Effector CD4-positive, alpha-beta T cell (primary cell): ENCODE results near the gene PIK3IP1.
"Not testable (repeated sequence)": the region's sequence is repeated elsewhere in the genome, so short reads cannot be mapped to it uniquely, and the experiment has no call there.

Experiments
- DNase-seq: peaks from one replicate; pipeline ENCODE4 v3.0.0-alpha.2; 2020
- total RNA-seq: gene quantifications from one replicate; lab custom pipeline; 2026; lab: John Stamatoyannopoulos, UW

The PIK3IP1 gene
- total RNA-seq: 680 reads per million, percentile 98 among the genes with 10 or more reads in this experiment

GRCh38 chr22:31292236-31292989 lies at the start of gene PIK3IP1:
Gene PIK3IP1 (minus strand): TSS chr22:31292488. CDS start chr22:31292344, 144 bp downstream.
- DNase-seq: peak; percentile 84

- DNase-seq: no peak
Measured at GRCh38 chr22:31341386-31342088, 49.2 kb upstream of the PIK3IP1 start.

GRCh38 chr22:31340765-31341247 lies 48.5 kb upstream of the PIK3IP1 start:
- no peak for DNase-seq

- no peak for DNase-seq
Measured at GRCh38 chr22:31340360-31340759, 48.1 kb upstream of the PIK3IP1 start.

GRCh38 chr22:31339148-31339832 lies 47.0 kb upstream of the PIK3IP1 start:
- no peak for DNase-seq

- DNase-seq: no peak
Measured at GRCh38 chr22:31337178-31337577, 44.9 kb upstream of the PIK3IP1 start.

GRCh38 chr22:31334329-31334728 lies 42.0 kb upstream of the PIK3IP1 start:
- no peak for DNase-seq

- no peak for DNase-seq
Measured at GRCh38 chr22:31333641-31334040, 41.4 kb upstream of the PIK3IP1 start.

- no peak for DNase-seq
Measured at GRCh38 chr22:31332886-31333285, 40.6 kb upstream of the PIK3IP1 start.

- no peak for DNase-seq
Measured at GRCh38 chr22:31332010-31332409, 39.7 kb upstream of the PIK3IP1 start.

- DNase-seq: no peak
Measured at GRCh38 chr22:31329453-31330215, 37.3 kb upstream of the PIK3IP1 start.

GRCh38 chr22:31329029-31329428 lies 36.7 kb upstream of the PIK3IP1 start:
- no peak for DNase-seq

GRCh38 chr22:31328544-31328960 lies 36.3 kb upstream of the PIK3IP1 start:
- DNase-seq: no peak

GRCh38 chr22:31327806-31328543 lies 35.7 kb upstream of the PIK3IP1 start:
- DNase-seq: no peak

- no peak for DNase-seq
Measured at GRCh38 chr22:31326877-31327276, 34.6 kb upstream of the PIK3IP1 start.

GRCh38 chr22:31323578-31324550 lies 31.6 kb upstream of the PIK3IP1 start:
- no peak for DNase-seq

GRCh38 chr22:31321421-31321820 lies 29.1 kb upstream of the PIK3IP1 start:
- DNase-seq: no peak

GRCh38 chr22:31314220-31314619 lies 21.9 kb upstream of the PIK3IP1 start:
- DNase-seq: not testable (repeated sequence)

GRCh38 chr22:31313366-31314147 lies 21.3 kb upstream of the PIK3IP1 start:
- peak; percentile 58 for DNase-seq

GRCh38 chr22:31308181-31308580 lies 15.9 kb upstream of the PIK3IP1 start:
- DNase-seq: no peak
